Stimulated activated CD8-positive, alpha-beta memory T cell treated with anti-CD3 and anti-CD28 coated beads, Interleukin-4, amount 100 ng/mL, for 1 hour (primary cell): ENCODE results near the gene CHMP6.

Experiments
- DNase-seq, 2 donors: peaks; one replicate each; pipeline ENCODE4 v3.0.0-alpha.2; 2020; ENCODE audit warnings: low read depth in 2 of 2, low spot score in 1 of 2

CHMP6 gene

DNA sequence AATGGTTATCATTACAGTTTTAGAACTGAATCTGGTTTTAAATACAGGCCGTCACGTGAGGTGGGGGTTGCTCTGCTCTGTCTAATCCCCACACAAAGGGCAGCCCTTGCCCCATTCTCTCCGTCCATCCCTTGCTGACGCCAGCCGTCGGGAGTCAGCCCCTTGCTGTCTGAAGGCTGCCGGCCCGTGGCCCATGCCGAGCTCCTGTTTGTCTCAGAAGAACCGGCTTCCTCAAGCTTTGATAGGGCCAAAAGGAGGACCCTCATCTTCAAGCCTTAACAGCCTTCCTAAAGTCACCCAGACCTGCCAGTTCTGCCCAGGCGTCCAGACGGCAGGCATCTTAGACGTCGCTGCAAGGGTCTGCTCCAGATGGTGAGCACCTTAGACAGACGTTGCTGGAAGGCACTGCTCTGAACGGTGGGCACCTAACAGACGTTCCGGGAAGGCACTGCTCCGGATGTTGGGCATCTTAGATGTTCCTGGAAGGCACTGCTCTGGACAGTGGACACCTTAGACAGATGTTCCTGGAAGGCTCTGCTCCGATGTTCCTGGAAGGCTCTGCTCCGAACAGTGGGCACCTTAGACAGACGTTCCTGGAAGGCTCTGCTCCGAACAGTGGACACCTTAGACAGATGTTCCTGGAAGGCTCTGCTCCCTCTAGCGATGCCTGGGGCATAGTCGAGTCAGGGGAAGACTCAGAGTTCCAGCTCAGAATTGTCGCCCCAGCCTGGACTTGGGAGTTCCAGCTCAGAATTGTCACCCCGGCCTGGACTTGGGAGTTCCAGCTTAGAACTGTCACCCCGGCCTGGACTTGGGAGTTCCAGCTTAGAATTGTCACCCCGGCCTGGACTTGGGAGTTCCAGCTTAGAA, 35.1 kb upstream of the CHMP6 start:
- no peak for DNase-seq

- DNase-seq = no peak
Observed at GRCh38 chr17:80957461-80957941, 34.1 kb upstream of the CHMP6 start.

GRCh38 chr17:80959330-80960036, 32.2 kb upstream of the CHMP6 start:
- no peak for DNase-seq

- no peak for DNase-seq
Observed at GRCh38 chr17:80960037-80960796, 31.4 kb upstream of the CHMP6 start.

- no peak for DNase-seq
Observed at GRCh38 chr17:80960797-80961452, 30.7 kb upstream of the CHMP6 start.

DNA sequence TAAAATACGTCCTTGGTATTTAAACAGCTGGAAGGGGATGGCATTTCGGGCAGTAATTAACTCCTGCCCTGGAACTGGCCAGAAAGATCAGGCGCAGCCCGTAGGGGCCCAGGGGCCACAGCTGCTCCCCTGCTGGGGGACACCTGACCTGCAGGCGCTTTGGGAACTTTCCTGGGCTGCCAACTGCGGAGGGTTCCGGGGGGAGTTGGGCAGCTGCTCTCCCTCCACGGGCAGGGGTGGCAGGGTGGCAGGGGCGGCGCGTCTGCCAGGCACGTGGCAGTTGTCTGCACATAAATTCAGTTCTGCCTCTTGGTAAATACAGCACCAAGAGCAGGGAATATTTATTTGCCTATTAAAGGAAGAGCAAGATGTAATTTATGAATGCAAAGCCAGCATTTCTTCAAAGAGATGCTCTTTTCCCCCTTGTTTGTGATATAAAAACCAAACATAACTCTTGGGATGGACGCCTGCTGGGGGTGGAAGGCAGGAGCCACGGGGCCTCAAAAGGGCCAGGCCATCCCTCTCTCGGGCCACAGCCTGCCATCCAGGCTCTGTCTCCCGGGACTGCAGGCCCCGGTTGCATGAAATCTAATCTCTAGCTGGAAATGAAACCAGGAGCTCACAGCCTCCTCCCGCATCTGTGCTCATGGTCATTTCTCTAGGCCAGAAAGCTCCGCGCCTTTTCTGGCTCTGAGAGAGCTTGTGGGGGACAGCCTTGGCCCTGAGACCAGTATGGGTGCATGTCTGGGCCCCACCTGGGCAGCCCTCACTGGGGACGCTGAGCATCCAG, 29.9 kb upstream of the CHMP6 start:
- no peak for DNase-seq

- DNase-seq = no peak
Observed at GRCh38 chr17:80962356-80963329, 29.0 kb upstream of the CHMP6 start.

DNA sequence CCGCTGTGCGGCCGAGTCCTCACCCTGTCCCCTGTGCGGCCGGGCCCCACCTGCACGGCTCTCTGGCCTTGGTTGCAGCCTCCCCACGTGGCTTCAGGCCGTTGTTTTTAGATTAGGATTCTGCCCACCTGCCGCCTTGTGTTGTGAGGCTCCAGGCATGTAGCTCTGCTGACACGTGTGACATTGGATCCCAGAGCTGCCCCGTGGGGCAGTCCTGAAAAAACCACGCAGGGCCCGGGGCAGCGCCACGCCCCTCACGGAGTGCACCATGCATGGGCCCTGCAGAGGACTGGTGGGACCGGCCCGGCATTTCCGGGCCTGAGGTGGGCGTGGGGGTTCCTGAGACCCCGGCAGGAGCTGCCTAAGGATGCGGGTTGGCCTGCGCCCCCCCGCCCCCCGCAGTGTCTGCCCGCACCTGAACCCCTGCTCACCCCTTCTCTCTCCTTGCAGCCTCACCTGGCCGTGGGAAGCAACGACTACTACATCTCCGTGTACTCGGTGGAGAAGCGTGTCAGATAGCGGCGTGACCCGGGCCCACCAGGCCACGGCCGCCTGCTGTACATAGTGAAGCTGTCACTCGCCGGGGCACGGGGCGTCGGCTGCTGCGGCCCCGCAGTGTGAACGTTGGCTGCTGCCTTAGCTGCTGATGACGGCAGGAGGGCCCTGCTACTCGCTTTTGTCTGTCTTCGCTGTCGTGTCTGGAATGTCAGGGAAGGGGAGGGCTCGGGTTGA, 27.7 kb upstream of the CHMP6 start:
- no peak for DNase-seq

GRCh38 chr17:80964544-80964856, 27.1 kb upstream of the CHMP6 start:
- DNase-seq = no peak

DNA sequence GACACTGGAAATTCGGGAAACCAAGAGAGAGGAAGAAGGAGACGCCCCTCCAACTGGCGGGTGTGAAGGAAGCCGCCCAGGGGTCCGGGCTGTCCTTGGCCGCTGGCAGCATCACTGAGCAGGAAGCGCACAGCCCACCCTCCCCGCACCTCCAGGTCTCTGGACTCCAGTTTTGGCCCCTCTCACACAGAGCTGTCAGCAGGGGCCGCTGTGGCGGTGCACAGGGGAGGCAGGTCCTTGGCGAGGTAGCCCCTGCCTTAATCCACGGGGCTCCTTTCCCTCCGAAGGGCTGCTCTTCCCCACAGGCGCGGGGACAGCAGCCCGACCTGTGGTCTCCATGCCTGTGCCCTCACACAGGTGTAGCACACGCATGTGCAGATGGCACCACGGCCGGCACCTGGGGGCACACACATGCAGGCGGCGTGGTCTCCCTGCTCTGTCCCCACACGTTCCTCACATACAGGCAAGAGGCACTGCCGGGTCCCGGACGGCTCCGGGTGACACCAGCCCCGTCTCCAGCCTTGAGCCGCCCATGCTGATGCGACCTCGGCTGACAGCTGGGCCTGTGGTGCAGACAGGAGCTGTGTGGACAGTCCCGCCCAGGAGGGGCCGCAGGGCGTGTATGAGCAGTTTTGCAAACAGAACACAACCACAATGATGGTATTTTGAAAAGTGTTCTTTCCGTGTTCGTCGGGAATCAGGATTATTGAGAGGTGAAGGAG, 26.6 kb upstream of the CHMP6 start:
- no peak for DNase-seq

DNA sequence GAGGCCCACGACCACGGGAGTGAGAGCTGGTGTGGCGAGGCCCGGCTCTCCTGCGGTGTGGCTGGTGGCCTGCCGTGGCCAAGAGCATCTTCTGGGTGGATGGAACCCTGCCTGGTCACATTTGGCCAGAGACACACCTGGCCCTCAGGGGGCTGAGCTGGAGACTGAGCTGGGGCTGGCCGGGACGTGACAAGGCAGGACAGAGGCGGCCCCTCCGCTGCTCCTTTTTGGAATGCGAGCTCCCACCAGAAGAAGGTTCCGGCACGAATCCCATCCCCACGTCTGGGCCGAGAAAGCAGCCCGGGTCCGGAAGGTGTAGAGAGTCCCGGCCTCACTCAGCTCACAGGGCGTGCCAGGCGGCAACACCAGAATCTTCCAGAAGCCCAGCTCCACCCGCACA, 26.0 kb upstream of the CHMP6 start:
- DNase-seq = no peak

DNA sequence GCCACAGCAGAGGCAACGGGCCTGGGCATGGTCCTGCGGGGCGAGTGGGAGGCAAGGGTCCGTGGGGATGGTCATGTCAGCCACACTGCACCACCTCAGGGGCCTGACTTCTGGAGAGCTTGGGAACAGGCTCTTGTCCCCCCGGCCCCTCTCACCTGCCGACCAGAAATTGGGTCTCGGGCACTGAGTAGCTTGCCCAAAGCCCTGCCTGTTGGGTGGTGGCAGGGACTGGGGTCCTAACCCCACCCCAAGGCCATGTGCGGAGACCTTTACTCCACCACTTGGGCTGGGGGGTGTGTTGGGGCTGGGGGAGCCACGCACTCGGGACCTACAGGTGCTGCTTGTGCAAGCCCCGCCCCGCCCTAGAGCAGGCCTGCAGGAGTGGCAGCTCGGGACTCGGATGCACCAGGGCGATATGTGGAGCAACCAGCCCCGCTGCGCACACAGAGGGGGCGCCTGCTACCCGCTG, 24.2 kb upstream of the CHMP6 start:
- DNase-seq = no peak

DNA sequence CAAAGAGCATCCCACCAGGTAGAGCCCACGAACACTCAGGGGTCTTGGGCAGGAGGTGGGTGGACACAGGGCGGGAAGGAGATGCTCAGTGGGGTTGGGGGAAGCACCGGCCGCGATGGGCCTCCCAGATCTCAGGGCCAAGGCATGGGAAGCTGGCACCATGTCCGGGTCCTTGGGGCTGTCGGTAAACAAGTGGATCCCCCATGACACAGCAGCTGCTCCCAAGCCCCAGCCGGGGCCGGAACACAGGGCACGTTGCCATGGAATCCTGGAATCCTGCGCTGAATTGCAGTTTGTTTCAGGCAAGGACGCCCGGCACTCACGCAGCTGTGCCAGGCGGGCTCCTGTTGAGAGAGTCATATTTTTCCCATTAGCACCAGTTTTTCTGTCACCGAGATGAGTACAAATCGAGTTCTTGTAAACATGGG, 23.0 kb upstream of the CHMP6 start:
- DNase-seq = no peak

GRCh38 chr17:80969030-80969673, 22.5 kb upstream of the CHMP6 start:
- DNase-seq = no peak

DNA sequence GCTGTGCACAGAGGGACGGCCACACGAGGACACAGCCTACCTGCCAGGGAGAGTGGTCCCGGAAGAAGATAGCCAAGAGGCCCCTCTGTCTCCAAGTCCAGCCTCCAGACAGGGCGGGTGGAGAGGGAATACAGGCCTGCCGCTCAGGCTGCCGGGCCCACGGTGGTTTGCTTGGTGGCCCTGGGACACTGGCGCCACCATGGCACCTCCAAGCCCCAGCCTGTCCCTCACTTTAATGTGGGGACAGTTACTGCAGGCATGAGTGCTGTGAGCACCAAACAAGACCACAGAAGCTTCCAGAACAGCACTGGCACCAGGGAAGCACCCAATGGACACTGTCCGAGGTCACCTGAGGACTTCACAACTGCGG, 22.0 kb upstream of the CHMP6 start:
- no peak for DNase-seq

DNA sequence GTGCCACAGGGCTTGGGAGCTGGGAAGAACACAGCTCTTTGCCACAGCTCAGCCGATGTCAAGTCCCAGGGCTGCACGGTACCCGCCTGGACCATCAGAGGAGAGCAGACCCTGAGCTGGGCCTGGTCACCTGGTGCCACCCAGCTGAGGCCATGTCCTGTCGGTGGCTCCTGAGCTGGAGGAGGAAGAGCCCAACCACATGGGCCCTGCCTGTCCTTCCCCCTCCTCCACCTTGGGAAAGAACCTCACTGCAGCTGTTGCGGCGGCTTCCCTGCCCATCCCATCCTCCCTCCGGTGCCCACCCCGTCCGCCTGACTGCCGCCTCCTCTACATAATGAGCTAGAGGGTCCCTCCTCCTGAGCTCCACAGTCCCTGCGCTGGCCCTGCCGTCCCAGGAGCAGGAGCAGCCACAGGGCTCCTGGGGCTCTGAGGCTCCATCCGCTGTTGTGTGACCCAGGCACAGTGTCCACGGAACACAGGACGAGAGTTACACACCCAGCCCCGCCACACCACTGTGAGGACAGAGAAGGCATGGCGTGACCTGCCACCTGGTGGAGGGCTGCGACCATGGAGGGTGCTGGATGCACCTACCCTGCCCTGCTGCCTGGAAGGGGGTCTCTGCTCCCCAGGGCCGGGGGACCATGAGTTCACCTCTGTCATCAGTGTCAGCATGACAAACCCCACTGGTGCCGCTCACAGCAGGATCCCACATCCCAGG, 21.4 kb upstream of the CHMP6 start:
- DNase-seq = peak in 1 of 2 donors; percentile 13
